Daoy (cell line): Measurements from ENCODE around the gene TMEM151B. TPM values are rescaled to one million over a fixed set of nuclear protein-coding genes. Genes with fewer than 3 reads are reported as not detected.

Source experiments
- total RNA-seq: library from RNA; depleted of rRNA; stranded (reverse); fragments of >200 nt; shearing (Covaris generic); gene quantifications from 2 replicates; pipeline ENCODE4 v1.2.3, GENCODE V29; 2014; rRNA removed

Gene TMEM151B
- total RNA-seq, 1 experiment from 2014 or later: 0.23 TPM

Other genes starting within 250 kb of the TMEM151B start
- gene MRPL14, start 143.0 kb upstream of the TMEM151B start, total RNA-seq: 143 and 149 TPM in 2 replicates
- gene TMEM63B, start 142.9 kb upstream of the TMEM151B start, total RNA-seq: 13.7 and 25.5 TPM in 2 replicates
- not detected in 2 replicates for gene CAPN11, start 111.6 kb upstream of the TMEM151B start, total RNA-seq
- gene MYMX, start 53.5 kb upstream of the TMEM151B start, total RNA-seq: not detected in 2 replicates
- gene SLC29A1, start 46.9 kb upstream of the TMEM151B start, total RNA-seq: 14.7 and 20.4 TPM in 2 replicates
- gene HSP90AB1, start 23.3 kb upstream of the TMEM151B start, total RNA-seq: 2,636 and 2,780 TPM in 2 replicates
- 86.8 and 92.8 TPM in 2 replicates for gene SLC35B2, start 12.9 kb upstream of the TMEM151B start, total RNA-seq
- gene NFKBIE, start 4.9 kb upstream of the TMEM151B start, total RNA-seq: 42.3 and 56.3 TPM in 2 replicates
- gene AARS2, start 42.9 kb downstream of the TMEM151B start, total RNA-seq: 37.9 and 38.2 TPM in 2 replicates
- not detected in 2 replicates for gene SPATS1, start 72.2 kb downstream of the TMEM151B start, total RNA-seq
- gene CDC5L, start 117.3 kb downstream of the TMEM151B start, total RNA-seq: 50.2 and 57.8 TPM in 2 replicates